Glomerular visceral epithelial cell (primary cell): ENCODE measurements around the gene CTNNA2.
"Not testable (repeated sequence)": the region's sequence is repeated elsewhere in the genome, so short reads cannot be mapped to it uniquely, and the experiment has no call there.

Experiments
- DNase-seq: peaks from one replicate; pipeline ENCODE4 v3.0.0-alpha.2; 2016; ENCODE audit errors: extremely low spot score

CTNNA2 gene

DNA sequence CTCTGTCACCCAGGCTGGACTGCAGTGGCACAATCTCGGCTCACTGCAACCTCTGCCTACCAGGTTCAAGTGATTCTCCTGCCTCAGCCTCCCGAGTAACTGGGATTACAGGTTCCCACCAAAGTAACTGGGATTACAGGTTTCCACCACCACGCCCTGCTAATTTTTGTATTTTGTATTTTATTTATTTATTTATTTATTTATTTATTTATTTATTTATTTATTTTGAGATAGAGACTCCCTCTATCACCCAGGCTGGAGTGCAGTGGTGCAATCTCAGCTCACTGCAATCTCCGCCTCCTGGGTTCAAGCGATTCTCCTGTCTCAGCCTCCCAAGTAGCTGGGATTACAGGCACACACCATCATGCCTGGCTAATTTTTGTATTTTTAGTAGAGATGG, 633.9 kb downstream of the CTNNA2 start:
- not testable (repeated sequence) for DNase-seq

DNA sequence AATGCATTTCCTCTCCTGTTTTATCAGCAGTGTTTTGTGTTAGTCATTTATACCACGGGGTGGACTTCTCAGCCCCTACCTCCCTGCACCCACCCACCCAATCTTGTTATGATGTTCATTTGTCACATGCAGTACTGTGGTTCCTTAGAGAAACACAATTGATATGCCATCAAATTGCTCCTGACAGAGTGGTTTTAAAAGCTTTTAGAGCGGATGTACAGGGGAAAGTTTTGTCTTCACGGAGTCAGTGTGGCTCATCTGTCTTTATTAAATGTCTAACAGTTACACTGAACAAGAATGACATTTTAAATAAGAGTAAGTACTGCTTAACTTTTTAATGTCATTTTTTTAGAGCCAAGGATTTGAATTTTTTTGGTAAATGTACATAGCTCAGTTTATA, 634.8 kb downstream of the CTNNA2 start:
- DNase-seq = no peak

DNA sequence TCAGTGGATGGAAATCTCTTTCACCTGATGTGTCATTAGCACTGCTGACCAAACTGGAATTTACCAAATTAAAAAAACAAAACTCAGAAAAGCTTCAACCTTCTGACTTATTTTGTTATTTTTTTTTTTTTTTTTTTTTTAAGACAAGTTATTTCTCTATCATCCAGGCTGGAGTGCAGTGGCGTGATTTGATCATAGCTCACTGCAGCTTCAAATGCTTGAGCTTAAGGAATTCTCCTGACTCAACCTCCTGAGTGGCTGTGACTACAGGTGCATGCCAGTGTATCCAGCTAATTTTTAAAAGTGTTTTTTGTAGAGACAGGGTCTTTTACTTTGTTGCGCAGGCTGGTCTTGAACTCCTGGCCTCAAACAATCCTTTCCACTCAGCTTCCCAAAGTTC, 636.1 kb downstream of the CTNNA2 start:
- no peak for DNase-seq

DNA sequence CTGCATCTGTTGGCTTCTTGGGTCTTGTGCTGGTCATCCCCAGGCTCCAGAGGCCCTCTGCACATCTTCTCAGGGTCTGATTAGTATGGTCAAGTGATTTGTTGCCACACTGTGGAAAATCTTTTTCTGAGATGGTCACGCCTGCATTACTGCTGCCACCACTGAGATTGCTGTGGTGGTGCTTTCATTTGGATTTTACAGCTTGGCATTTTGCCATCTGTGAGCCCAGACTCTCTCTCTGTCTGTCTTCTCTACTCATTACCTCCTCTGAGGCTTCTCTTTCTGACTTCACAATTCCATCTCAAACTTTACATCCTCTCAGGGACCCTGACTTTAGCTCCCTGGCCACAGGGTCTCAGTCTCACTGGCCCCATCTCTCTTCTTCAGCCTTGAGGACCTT, 637.1 kb downstream of the CTNNA2 start:
- no peak for DNase-seq

DNA sequence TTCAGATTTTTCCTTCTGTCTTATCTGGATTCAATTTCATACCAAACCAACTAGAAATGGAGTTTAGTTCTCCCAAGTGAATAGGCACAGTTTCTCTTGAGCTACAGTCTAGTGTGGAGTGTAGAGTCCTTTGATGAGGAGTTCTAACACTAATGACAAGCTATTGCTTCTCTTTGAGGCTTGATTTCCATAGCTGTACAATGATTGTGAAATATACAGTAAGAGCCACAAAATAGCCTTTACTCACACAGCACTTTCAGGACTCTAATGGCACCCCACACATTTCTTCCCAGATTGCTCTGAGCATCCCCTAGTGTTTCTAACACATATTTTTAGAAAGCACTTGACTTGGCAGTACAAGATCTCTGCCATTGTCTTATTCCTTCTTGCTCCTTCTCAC, 638.4 kb downstream of the CTNNA2 start:
- DNase-seq = no peak

DNA sequence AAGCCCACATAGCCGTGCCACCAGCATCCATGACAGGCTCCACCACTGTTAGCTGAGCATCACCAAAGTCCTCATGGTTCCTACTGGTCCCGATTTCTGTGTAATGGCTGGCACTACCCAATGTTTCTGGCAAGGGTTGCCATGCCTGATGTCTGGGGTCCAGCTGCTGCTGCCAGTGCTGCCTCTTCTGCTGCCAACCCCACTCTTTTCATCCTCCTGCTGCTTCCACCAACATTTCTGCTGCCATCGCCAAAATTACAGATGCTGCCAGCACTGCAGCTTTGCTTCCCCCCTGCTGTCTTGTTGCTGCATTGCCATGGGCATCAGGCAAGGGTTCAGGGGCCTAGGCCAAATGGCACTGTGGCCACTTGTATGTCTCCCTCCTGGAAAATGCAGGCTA, 638.8 kb downstream of the CTNNA2 start:
- no peak for DNase-seq

DNA sequence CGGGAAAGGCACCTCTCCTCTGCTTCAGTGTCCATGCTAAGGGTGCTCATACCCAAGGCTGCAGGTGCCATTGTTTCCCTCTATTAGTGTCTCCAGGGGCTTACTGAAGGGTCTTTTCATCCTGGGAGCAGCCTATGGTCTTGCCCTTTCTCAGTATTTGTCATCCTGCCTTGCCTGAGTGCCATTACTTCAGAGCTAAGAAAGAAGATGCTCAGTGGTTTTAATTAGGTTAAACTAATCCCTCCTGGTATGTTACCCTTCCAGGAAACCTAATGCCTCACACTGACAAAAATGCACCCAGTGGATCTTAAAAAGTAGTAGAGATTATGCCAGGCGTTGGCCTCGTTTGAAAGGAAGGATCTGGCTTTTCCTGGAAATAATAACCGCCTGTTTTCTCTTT, 640.3 kb downstream of the CTNNA2 start:
- DNase-seq = no peak

DNA sequence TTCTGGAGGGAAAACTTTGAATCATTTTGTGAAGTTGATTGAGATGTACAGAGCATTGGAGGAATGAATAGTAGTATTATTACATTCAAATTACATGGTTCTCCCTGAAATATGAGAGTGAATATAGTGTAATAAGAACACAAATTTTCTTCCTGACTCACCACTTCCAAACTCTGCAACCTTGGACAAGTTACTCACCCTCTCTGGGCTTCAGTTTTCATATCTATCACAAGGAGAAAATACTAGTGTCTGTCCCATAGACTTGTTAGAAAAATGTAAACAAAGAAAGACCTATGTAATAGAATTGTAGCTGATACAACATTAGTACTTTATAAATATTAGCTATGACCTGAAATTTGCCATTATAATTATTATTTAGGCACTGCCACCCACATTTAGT, 640.9 kb downstream of the CTNNA2 start:
- no peak for DNase-seq

DNA sequence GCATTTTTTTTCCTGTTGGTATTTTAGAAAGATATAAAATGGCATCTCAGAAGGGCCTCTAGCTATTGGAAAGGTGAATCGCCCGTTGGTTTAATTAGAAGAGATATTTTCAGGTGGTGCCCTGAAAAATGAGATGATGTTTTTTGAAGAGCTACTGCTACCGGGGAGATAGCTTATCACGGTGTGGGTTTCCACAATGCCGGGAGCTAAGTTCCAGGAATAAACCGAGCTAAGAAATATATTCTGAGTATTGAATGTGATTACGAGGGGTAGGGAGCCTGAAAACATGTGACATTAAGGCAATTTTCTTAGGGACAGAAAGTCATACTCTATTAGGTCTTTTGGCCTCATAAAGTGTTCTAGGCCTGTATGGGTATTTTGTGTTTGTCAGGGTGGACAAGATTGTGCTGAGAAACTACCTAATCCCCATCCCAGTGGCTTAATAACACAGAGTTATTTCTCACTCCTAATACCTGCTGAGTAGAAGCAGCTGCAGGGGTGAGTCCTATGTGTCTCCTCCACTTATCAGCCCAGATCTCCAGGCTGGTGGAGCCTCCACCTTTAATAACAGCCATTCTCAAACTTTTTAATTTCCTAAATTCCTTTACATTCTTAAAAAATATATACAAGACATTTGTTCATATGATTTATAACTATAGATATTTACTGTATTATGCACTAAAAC, 641.5 kb downstream of the CTNNA2 start:
- DNase-seq = no peak

DNA sequence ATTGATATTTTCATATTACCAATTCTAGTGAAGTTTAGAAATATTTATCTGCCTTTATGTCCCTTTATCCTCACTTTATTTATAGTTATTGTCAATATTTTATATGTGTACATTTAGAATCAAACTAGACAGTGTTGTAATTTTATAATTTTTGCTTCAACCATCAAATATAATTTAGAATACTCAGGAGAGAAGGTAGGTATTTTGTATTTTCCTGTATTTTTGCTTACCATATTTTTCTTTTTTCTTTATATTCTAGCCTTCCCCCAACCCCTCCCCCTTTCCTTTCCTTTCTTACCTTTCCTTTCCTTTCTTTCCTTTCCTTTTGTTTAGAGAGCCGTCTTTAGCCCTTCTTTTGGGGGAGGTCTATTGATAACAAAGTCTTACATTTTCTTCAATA, 651.5 kb downstream of the CTNNA2 start:
- no peak for DNase-seq

DNA sequence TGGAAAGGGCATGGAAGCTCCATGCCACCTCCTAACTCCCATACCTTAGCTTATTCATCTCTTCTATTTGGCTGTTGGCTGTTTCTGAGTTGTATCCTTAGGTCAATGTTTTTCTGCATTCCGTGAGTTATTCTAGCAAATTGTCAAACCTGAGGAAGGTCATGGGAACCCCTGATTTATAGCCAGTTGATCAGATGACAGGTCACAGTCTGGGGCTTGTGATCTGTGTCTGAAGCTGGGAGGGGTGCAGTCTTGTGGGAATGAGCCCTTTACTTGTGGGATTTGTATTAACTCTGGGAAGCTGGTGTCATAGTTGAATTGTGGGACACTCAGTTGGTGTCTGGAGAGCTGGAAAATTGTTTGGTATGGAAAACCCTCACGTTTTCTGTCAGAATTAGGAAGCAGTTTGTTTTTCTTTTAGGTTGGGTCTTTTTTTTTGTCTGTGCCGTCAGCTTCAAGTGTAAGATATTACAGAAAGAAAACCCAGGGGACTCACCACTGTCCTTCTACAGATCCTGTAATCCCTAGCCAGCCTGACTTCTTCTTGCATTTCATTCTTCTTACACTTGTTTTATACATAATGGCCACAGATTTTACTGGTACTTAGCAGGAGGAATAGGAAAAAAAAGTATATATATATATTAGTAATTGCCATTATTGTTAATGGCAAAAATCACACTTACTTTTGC, 653.8 kb downstream of the CTNNA2 start:
- no peak for DNase-seq

DNA sequence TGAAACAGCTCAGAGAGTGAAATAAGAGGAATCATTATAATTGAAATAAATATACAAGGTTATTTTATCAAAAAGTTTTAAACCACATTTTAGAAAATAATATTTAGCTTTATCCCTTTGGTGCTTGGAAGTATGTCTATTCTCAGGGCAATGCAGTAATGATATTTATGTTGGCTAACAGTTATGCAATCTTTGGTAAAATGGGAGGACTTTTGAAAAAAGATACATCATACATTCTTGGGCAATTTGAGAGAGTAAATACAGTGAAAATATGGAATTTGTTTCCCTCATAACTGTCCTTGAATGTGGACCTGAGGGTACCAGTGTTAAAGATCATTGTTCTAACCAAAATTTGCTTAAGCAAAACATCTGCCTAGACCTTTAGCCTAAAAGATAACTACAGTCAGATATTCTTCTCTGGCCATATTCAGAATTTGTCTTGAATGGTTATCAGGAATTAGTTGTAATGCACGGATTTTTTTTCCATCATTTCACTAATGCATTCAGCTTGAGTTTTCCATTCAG, 654.5 kb downstream of the CTNNA2 start:
- DNase-seq = no peak

DNA sequence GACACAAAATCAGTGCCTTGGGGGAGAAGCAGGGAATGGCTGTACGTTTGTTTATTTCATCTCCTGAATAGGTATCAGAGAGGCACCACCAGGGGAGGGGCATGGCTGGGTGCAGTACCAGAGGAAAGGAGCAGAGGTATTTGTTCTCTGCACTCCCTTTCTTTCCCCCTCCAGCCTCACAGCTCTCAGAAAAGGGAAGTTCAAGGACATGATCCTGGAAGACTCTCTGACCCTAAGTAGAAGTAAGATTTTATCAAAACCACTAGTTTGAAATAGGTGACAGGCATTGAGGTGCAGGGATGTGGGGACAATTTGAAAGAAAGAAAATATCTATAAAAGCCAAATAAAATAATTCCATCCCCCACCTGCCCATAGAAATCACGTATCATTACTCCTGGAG, 655.2 kb downstream of the CTNNA2 start:
- DNase-seq = no peak

DNA sequence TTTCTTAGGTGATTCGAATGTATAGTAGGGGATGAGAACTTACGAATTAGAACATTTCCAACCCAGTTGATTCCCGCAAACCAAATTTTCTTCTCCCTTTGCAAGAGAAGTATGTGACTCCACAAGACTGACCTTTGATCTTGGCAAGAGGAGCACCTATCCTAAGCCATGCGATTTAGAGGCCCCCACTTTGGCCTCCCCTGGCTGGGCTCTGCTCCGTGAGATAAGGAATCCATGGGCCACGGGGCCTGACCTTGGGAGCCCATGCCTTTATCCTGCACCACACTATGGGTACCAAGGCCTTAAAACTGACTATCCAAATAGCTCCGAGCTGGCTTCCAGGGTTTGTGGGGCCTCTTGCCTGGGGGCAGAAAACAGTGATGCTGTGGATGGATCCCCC, 656.0 kb downstream of the CTNNA2 start:
- no peak for DNase-seq

DNA sequence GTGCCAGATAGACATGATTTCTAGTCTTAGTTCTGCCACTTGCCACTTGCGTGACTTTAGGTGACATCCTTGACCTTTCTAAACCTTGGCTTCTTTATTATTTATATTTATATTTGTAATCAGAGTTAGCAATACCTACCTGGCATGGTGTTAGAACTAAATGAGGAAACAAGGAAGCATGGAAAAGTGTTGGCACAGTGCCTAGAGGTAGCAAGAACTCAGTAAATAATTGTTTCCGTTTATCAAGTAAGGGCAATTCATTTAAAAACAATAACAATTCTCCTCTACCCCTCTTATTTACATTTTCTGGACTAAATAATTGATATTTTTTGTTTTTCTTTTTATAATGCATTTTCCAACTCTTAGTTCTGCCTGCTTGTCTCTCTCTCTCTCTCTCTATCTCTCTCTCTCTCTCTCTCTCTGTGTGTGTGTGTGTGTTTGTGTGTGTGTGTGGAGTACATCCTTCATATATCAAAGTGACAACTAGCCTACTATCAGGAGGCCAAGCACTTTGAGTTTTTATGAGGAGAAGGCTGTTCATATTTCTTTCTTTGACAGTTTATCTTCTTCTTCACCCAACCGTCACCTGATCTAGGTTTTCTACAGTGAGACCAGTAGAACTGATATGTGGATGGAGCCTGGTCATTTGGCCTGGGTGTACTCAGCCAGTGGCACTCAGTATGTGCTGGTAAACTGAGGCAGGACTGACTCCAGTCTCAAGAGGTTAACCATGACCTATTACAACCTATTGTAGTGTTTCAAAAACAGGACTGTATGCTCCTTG, 657.2 kb downstream of the CTNNA2 start:
- DNase-seq = no peak

DNA sequence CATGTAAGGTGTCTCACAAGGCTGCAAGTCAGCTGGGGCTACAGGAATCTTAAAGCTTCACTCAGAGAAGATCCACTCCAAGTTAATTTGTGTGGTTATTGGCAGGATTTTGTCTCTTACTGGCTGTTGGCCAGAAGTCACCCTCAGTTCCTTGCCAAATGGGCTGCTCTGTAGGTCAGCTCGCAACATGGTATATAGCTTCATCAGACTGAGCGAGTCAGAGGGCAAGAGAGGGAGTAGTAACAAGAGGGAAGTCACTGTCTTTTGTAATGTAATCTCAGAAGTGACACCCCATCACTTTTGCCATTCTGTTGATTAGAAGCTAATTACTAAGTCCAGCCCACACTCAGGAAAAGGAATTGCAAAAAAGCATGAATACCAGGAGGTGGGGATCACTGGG, 672.2 kb downstream of the CTNNA2 start:
- DNase-seq = no peak

DNA sequence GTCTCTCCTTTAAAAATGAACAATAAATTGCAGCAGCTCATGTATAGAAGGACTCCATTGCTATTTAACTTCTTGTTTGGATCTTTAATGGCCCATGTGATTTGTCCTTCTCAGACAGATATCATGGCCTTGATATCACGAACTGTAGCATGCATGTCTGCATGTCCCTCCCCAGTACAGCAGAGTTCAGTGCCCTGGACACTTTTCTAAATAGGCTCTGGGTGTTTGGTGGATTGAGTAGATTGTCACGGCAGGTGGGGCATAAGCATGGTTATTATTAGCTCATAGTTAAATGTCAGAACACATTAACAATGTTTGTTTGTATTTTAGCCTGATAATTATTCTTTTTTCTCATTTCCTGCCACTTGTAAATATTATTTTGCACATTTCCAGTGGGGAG, 673.4 kb downstream of the CTNNA2 start:
- no peak for DNase-seq

DNA sequence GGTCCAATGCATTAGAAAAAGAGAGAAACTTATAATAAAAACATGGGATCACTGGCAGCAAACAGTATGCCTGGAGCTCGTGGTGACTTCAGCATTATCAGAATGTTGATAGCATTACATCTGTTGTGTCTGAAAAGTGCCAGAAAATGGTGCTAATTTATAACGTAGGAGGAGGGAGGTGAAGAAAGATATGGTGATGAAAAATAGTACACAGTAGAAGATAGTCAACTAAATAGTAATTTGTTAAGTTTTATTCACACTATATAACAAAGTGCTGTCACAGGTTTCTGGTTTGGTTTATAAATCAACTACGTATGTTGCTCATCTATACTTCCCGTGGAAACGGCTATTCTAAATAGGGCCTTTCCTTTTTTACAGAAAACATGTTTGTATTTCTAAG, 674.3 kb downstream of the CTNNA2 start:
- DNase-seq = no peak

DNA sequence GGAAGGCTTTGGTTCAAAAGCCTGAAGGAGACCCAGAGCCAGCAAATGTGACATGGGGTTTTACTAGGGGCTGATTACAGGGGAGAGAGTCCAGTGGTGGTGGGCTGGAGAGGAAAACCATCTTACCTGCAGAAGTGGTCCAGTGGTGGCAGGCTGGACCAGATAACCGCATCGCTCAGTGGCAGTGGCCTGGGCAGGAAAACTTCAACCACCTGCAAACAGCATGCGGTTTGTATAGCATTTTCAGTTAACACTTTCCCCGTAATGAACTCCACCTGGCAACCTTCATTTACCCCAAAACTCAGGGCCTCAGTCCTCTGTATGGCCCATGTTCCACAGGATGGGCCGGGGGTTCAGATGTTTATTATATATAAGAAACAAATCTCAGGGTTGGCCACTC, 677.3 kb downstream of the CTNNA2 start:
- no peak for DNase-seq

DNA sequence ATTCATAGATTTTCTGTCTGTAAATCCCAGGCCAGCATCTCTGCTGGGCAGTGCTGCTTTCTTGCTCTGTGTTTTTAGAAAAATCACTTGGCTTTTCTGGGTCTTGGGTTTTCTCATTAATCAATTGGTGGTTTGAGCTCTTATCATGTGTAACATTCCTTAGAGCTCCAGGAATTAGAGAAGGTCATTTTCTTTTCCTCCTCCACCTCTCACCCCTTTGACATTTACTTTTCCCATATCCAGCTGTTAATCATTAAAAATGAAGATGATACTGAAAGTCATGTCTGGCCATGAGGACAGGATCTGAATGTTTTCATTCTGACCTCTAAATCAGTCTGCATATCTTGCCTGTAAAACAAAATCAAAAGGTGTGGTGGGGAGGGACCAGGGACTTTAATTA, 680.7 kb downstream of the CTNNA2 start:
- DNase-seq = no peak

DNA sequence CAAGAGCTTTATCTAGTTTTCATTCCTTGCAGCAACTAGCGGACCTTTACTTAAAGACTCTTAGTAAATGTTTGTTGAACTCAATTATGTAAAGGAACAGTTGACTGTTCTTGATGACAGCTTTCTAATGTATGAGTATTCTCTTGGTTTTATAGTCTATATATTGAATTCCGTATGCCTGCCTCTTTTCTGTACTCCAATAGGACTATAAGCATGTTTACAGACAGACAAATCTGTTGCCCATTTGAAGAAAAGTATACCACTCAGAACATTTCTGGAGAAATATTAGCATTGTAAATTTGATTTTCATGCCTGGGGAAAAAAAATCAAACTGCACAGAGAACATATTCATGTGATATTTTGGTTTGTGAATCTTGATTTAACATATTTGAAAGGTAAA, 682.2 kb downstream of the CTNNA2 start:
- DNase-seq = no peak

DNA sequence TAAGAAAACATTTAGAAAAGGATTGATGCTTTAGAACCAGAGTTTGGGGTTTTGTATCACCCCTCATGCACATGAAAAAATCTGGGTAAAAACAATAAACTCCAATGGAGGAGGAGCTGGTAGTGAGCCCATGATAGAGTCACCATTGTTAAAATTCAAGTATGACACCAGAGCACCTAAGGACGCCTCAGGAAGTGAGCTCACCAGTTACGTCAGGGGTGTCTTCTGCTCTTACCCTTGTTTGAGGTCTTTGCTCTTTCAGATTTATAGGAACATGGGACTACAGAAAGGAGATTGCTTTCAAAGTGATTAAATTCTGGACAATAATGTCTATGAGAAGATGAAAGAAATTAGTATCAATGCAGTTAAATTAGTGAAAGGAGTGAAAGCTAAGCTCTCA, 685.2 kb downstream of the CTNNA2 start:
- no peak for DNase-seq

DNA sequence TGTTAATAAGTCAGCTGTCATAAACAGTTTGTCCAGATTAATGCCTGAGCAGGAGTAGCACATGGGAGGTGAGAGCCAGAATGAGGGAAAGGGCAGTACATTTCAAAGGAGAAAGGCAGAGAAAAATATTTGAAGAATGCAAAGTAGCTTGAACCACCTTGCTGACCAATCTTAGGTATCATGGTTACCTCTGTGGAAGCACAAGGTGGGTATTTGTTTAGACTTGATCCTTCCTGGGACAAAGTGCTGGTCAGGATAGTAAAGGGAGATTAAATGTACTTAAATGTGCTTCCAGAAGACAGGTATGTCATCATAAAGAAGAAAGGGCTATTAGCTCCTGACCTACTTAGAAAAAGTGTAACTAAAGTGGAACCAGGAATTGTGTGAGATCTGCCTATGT, 686.7 kb downstream of the CTNNA2 start:
- no peak for DNase-seq
